HepG2 (cell line): ENCODE results near the gene NPFFR1. TPM values are rescaled to one million over a fixed set of nuclear protein-coding genes. Genes with fewer than 3 reads are reported as not detected.

Source experiments
- ATAC-seq: fragments of 200-7000 bp; cut with Tn5 transposase; 3 replicates; pipeline ENCODE4 v1.9.1; 2020; ENCODE audit warnings: mild to moderate bottlenecking, moderate library complexity
- BruUV-seq: library from RNA; stranded (reverse); fragments of 400-500 nt; replicated peaks from 2 replicates; lab custom pipeline; 2021; lab: Mats Ljungman, UMichigan
- CTCF ChIA-PET: fragments of 300-600 bp; formaldehyde crosslinking; extraction: SDS; loops from one replicate; lab custom pipeline; 2021; ENCODE audit warnings: low total read pairs, inconsistent platforms, low intra/inter-chr PET ratio; lab: Yijun Ruan, JAX
- POLR2A ChIA-PET: fragments of 350-600 bp; sonication (Branson Sonifier 250); formaldehyde crosslinking; loops from one replicate; lab custom pipeline; 2020; ENCODE audit warnings: antibody characterized with exemption, inconsistent platforms; lab: Yijun Ruan, JAX
- DNase-seq: peaks from one replicate; pipeline ENCODE4 v3.0.0-alpha.2; 2015; ENCODE audit warnings: low spot score
- FAIRE-seq: peaks from 3 replicates; lab custom pipeline; 2011; peaks lifted over from hg19 to GRCh38; lab: Jason Lieb, UNC
- H2AFZ ChIP-seq: one replicate; pipeline ENCODE4 v1.6.1; 2011; ENCODE audit warnings: low read length, inconsistent platforms
- H3K27ac ChIP-seq: fragments of 300-600 bp; 3 replicates; pipeline ENCODE4 v1.8.0; 2011; ENCODE audit warnings: mixed run types, mild to moderate bottlenecking, mixed read lengths, low read length, inconsistent platforms; ENCODE audit not compliant: insufficient read depth; ENCODE audit errors: extremely low read length
- H3K27me3 ChIP-seq, 2 experiments: fragments of 200-600 bp in 1 of 2; 2 replicates in 1 of 2; 3 replicates in 1 of 2; pipeline versions ENCODE4 v1.6.0 to v1.8.0; 2011; ENCODE audit warnings: low read length in 2 of 2, mild to moderate bottlenecking in 2 of 2, moderate library complexity in 2 of 2, inconsistent platforms in 1 of 2; ENCODE audit not compliant: insufficient read depth in 2 of 2, control insufficient read depth in 1 of 2
- H3K36me3 ChIP-seq, 2 experiments: fragments of 200-600 bp in 1 of 2; replicated peaks in 1 of 2; 2 replicates in 1 of 2; 3 replicates in 1 of 2; pipeline versions ENCODE4 v1.5.1 to v1.8.0; 2011; ENCODE audit warnings: low read length in 2 of 2, inconsistent platforms in 1 of 2; ENCODE audit not compliant: insufficient read depth in 2 of 2, control insufficient read depth in 1 of 2
- H3K4me1 ChIP-seq: 2 replicates; pipeline ENCODE4 v1.5.1; 2012; ENCODE audit warnings: low read length, inconsistent platforms; ENCODE audit not compliant: insufficient read depth
- H3K4me2 ChIP-seq: 2 replicates; pipeline ENCODE4 v1.6.0; 2011; ENCODE audit warnings: low read depth, low read length, inconsistent platforms
- H3K4me3 ChIP-seq, 3 experiments: fragments of 200-600 bp in 1 of 3; sonication (generic), shearing (Covaris generic) in 1 of 3; replicated peaks in 1 of 3; 2 replicates each; pipeline ENCODE4 v1.5.1; 2011 to 2016; ENCODE audit warnings: low read length in 3 of 3, inconsistent platforms in 2 of 3, low read depth in 2 of 3, mild to moderate bottlenecking in 2 of 3, control low read depth in 1 of 3, mixed read lengths in 1 of 3; ENCODE audit not compliant: insufficient read depth in 1 of 3
- H3K79me2 ChIP-seq: one replicate; pipeline ENCODE4 v1.6.1; 2011; ENCODE audit warnings: low read length, inconsistent platforms; ENCODE audit not compliant: insufficient read depth
- H3K9ac ChIP-seq: 2 replicates; pipeline ENCODE4 v1.6.0; 2011; ENCODE audit warnings: mild to moderate bottlenecking, low read depth, low read length, inconsistent platforms; ENCODE audit not compliant: insufficient read depth
- H3K9me3 ChIP-seq: 2 replicates; pipeline ENCODE4 v1.5.1; 2012; ENCODE audit warnings: mild to moderate bottlenecking, low read length
- H4K20me1 ChIP-seq: 2 replicates; pipeline ENCODE4 v1.6.0; 2011; ENCODE audit warnings: inconsistent platforms, mild to moderate bottlenecking, low read length, moderate library complexity; ENCODE audit not compliant: insufficient read depth
- ATF7-NPFF ChIP-seq: sonication (generic); formaldehyde crosslinking; IDR thresholded peaks from 2 replicates; pipeline ENCODE4 v1.8.1; 2023; ENCODE audit warnings: mild to moderate bottlenecking, low read depth, missing genetic modification reagents, moderate library complexity
- RFX3 ChIP-seq: IDR thresholded peaks from 2 replicates; pipeline ENCODE4 v1.6.1; 2016; ENCODE audit warnings: missing biosample characterization, missing genetic modification reagents
- SP4 ChIP-seq: sonication (generic); formaldehyde crosslinking; IDR thresholded peaks from 2 replicates; pipeline ENCODE4 v1.8.1; 2023; ENCODE audit warnings: mild to moderate bottlenecking, missing genetic modification reagents
- ZFP90 ChIP-seq: sonication (generic); formaldehyde crosslinking; IDR thresholded peaks from 2 replicates; pipeline ENCODE4 v1.8.0; 2022; ENCODE audit warnings: missing genetic modification reagents, mild to moderate bottlenecking, inconsistent platforms, borderline replicate concordance
- ZNF326 ChIP-seq: sonication (generic); formaldehyde crosslinking; IDR thresholded peaks from 2 replicates; pipeline ENCODE4 v1.4.0; 2020; ENCODE audit warnings: missing genetic modification reagents, borderline replicate concordance
- ZNF460 ChIP-seq: sonication (generic); formaldehyde crosslinking; IDR thresholded peaks from 2 replicates; pipeline ENCODE4 v1.5.1; 2020; ENCODE audit warnings: missing genetic modification reagents, mild to moderate bottlenecking, borderline replicate concordance
- ZNF570 ChIP-seq: sonication (generic); formaldehyde crosslinking; IDR thresholded peaks from 2 replicates; pipeline ENCODE4 v1.4.0; 2020; ENCODE audit warnings: mild to moderate bottlenecking, missing genetic modification reagents, borderline replicate concordance
- ZNF615 ChIP-seq: sonication (generic); formaldehyde crosslinking; IDR thresholded peaks from 2 replicates; pipeline ENCODE4 v1.5.0; 2020; ENCODE audit warnings: mild to moderate bottlenecking, missing genetic modification reagents, borderline replicate concordance
- WGBS: methylation state at CpG from one replicate; pipeline ENCODE4 v1.1.6; 2017; ENCODE audit warnings: low lambda C conversion rate; 5-methylcytosine and 5-hydroxymethylcytosine counted together
- in situ Hi-C: cut with HindIII; loops from 2 replicates; pipeline ENCODE4 v1.10.0; 2017; ENCODE audit warnings: low pct_unique_long_range_greater_than_20kb; ENCODE audit not compliant: extremely low pct_ligation_motif_present
- intact Hi-C: fragments of 100-400 bp; cut with micrococcal nuclease; formaldehyde crosslinking; loops from one replicate; pipeline ENCODE4 v1.10.0; 2022; ENCODE audit not compliant: unreplicated experiment
- polyA plus RNA-seq, 8 experiments: library from polyadenylated mRNA; depleted of rRNA in 3 of 8; stranded (reverse) in 7 of 8; unstranded in 1 of 8; fragments of >200 nt; fragmentation: Illumina TruSeq in 4 of 8; extraction: Trizol in 4 of 8; gene quantifications; 2 replicates each; pipeline versions ENCODE4 v1.2.1 to v1.2.3, GENCODE V29; 2011 to 2016; ENCODE audit warnings: low read depth in 4 of 8, missing spikeins in 1 of 8, mixed read lengths in 1 of 8; ENCODE audit not compliant: insufficient read depth in 1 of 8
- total RNA-seq, 5 experiments: library from RNA; depleted of rRNA; stranded (reverse); fragments of >200 nt; fragmentation: Illumina TruSeq; extraction: Trizol; gene quantifications; 2 replicates each; pipeline ENCODE4 v1.2.3, GENCODE V29; 2016; ENCODE audit warnings: low read depth in 1 of 5
- TF ChIP-seq, protein P1 (sequence below): sonication (generic); formaldehyde crosslinking; IDR thresholded peaks from 2 replicates; pipeline ENCODE4 v1.4.0; 2020; ENCODE audit warnings: mild to moderate bottlenecking, missing genetic modification reagents
- TF ChIP-seq, protein P2 (sequence below): sonication (generic); formaldehyde crosslinking; IDR thresholded peaks from 2 replicates; pipeline ENCODE4 v1.4.0; 2020; ENCODE audit warnings: missing genetic modification reagents

Gene NPFFR1
- total and polyA plus RNA-seq, 2 of the 13 experiments (the other 11 are each of a cell fraction or from before 2014, with no cell fraction given), result under 0.01 TPM; not detected in 1

GRCh38 chr10:70319824-70320223 is 36.0 kb upstream of the NPFFR1 start:
- Histone ChIP-seq H3K4me2 (no peak overlapping the region), H3K36me3 (peaks cover 10 to 26% of the 10 kb centered on the region in 2 experiments), H3K9me3 (no peaks in the 10 kb centered on the region), H4K20me1 (no peaks in the 10 kb centered on the region), H3K9ac (no peak overlapping the region), H3K79me2 (peaks cover 33% of the 10 kb centered on the region), H3K4me3 (no peak overlapping the region), H3K4me1 (peaks cover 78% of the 10 kb centered on the region), H2AFZ (no peak overlapping the region), H3K27me3 (no peaks in the 10 kb centered on the region; a peak in 1 of 5 replicates)
- no peak for FAIRE-seq
- intact Hi-C loops, result no loop called here
- POLR2A ChIA-PET, result no interaction called here
- BruUV-seq, result no TSS peak
- CTCF ChIA-PET, result no interaction called here
- no peak for DNase-seq
- no peak for ATAC-seq
- in situ Hi-C loops, result no loop called here
- WGBS, result 92% methylated on average over 5 of the region's 5 CpGs
- TF ChIP-seq ZFP90 (CRISPR knock-in tag), result no peak
- no peak for TF ChIP-seq RFX3
- no peak for TF ChIP-seq ATF7-NPFF (CRISPR knock-in tag)
- no peak for TF ChIP-seq ZNF615 (CRISPR knock-in tag)
- TF ChIP-seq SP4 (CRISPR knock-in tag), result no peak
- no peak for TF ChIP-seq ZNF570
- TF ChIP-seq, protein P1, sequence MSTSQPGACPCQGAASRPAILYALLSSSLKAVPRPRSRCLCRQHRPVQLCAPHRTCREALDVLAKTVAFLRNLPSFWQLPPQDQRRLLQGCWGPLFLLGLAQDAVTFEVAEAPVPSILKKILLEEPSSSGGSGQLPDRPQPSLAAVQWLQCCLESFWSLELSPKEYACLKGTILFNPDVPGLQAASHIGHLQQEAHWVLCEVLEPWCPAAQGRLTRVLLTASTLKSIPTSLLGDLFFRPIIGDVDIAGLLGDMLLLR (CRISPR knock-in tag), result no peak
- TF ChIP-seq, protein P2, sequence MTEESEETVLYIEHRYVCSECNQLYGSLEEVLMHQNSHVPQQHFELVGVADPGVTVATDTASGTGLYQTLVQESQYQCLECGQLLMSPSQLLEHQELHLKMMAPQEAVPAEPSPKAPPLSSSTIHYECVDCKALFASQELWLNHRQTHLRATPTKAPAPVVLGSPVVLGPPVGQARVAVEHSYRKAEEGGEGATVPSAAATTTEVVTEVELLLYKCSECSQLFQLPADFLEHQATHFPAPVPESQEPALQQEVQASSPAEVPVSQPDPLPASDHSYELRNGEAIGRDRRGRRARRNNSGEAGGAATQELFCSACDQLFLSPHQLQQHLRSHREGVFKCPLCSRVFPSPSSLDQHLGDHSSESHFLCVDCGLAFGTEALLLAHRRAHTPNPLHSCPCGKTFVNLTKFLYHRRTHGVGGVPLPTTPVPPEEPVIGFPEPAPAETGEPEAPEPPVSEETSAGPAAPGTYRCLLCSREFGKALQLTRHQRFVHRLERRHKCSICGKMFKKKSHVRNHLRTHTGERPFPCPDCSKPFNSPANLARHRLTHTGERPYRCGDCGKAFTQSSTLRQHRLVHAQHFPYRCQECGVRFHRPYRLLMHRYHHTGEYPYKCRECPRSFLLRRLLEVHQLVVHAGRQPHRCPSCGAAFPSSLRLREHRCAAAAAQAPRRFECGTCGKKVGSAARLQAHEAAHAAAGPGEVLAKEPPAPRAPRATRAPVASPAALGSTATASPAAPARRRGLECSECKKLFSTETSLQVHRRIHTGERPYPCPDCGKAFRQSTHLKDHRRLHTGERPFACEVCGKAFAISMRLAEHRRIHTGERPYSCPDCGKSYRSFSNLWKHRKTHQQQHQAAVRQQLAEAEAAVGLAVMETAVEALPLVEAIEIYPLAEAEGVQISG (CRISPR knock-in tag), result no peak
- no peak for TF ChIP-seq ZNF460 (CRISPR knock-in tag)
- TF ChIP-seq ZNF326 (CRISPR knock-in tag), result no peak
- TF ChIP-seq, all 625 proteins: peak for 0
- H3K27ac ChIP-seq, result no peak overlapping the region
